C4-2B (cell line): Measurements from ENCODE around the gene CSNK2A1.
A peak's percentile ranks its signal among the peaks of the same experiment; 100 is the strongest.
"Not testable (repeated sequence)": the region's sequence is repeated elsewhere in the genome, so short reads cannot be mapped to it uniquely, and the experiment has no call there.

ENCODE experiments used
- H3K27ac ChIP-seq: fragments of 450-650 bp; 2 replicates; pipeline ENCODE4 v1.5.1; 2017
- ZFX ChIP-seq: fragments of 450-650 bp; IDR thresholded peaks from 2 replicates; pipeline ENCODE4 v1.6.1; 2017
- TF ChIP-seq, protein P1 (sequence below): fragments of 450-650 bp; conservative IDR thresholded peaks from 2 replicates; pipeline ENCODE4 v1.5.1; 2017; ENCODE audit warnings: mild to moderate bottlenecking

CSNK2A1 gene

DNA sequence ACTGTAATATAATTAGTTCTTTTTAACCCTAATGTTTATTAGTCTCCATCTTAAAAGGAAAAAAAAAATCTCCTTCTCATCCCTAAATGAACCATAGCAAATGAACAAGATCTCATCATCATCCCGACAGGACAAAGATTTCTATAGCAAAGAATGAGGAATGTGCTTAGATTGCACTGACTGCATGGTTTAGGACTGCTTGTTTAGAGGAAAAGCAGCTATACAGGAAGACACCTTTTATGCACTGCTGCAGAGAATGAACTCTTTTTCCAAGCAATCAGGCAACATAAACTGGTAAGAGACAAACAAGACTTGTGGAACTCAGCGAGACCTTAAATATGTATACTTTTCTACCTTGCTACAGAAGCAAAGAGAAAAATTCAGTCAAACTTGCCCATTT is 26.8 kb downstream of the CSNK2A1 start:
- no peak overlapping the region for H3K27ac ChIP-seq
- TF ChIP-seq ZFX, result no peak
- TF ChIP-seq, protein P1, sequence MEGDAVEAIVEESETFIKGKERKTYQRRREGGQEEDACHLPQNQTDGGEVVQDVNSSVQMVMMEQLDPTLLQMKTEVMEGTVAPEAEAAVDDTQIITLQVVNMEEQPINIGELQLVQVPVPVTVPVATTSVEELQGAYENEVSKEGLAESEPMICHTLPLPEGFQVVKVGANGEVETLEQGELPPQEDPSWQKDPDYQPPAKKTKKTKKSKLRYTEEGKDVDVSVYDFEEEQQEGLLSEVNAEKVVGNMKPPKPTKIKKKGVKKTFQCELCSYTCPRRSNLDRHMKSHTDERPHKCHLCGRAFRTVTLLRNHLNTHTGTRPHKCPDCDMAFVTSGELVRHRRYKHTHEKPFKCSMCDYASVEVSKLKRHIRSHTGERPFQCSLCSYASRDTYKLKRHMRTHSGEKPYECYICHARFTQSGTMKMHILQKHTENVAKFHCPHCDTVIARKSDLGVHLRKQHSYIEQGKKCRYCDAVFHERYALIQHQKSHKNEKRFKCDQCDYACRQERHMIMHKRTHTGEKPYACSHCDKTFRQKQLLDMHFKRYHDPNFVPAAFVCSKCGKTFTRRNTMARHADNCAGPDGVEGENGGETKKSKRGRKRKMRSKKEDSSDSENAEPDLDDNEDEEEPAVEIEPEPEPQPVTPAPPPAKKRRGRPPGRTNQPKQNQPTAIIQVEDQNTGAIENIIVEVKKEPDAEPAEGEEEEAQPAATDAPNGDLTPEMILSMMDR, result no peak

DNA sequence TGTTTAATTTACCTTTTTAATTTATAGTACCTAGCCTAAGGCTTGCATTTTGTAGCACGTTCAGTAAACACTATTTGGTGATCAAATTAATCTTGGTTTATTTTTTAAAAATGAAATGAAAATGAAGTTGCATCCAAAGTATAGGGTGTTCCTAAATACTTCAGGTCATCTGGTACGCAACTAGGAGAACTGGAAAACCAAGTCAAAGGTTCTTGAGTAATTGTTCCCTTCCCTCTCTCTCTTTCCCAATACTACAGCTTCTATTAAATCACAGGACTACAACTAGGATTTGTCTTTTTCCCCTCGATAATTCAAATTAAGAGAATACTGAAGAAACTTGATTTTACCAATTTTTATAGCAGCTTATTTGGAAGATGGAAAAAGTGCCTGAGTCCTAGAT is 27.9 kb downstream of the CSNK2A1 start:
- TF ChIP-seq ZFX, result no peak
- TF ChIP-seq, protein P1, result no peak
- H3K27ac ChIP-seq, result no peak overlapping the region

DNA sequence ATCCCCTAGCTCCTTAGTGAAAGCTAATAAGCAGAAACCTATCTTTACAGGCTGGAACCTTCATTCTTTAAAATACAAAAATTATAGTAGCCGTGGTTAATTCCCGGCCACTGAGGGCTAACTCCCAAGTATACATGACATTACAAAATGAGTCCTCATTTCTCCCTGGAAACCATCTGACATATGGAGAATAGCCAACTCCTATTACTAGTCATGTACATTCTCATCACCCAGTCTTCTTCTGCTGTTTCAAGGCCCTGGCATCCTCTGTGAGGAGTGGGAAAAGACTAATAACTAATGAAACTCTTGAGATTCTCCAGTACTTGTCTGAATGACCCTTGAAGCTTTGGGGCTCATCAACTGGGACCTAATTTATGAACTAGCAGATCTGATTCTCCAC is 30.2 kb downstream of the CSNK2A1 start:
- TF ChIP-seq ZFX, result no peak
- TF ChIP-seq, protein P1, result no peak
- H3K27ac ChIP-seq, result no peak overlapping the region

DNA sequence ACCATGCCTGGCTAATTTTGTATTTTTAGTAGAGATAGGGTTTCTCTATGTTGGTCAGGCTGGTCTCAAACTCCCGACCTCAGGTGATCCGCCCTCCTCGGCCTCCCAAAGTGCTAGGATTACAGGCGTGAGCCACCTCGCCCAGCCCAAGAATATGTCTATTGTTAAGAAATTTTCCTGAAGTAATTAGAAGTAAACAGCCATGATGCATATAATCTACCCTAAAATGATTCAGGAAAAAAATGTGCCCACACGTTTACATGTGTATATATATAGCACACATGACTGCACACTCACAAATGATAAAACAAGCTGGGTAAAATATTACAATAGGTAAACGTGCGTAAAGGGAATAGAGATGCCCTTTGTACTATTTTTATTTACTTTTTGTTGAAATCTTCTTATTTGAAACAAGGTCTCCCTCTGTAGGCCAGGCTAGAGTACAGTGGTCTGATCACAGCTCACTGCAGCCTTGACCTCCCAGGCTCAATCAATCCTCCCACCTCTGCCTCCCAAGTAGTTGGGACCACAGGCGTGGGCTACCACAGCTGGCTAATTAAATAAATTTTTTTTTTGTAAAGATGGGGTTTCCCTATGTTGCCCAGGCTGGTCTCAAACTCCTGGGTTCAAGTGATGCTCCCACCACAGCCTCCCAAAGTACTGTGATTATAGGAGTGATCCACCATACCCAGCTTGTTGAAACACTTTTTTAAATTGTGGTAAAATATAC is 33.1 kb downstream of the CSNK2A1 start:
- H3K27ac ChIP-seq, result not testable (repeated sequence)

DNA sequence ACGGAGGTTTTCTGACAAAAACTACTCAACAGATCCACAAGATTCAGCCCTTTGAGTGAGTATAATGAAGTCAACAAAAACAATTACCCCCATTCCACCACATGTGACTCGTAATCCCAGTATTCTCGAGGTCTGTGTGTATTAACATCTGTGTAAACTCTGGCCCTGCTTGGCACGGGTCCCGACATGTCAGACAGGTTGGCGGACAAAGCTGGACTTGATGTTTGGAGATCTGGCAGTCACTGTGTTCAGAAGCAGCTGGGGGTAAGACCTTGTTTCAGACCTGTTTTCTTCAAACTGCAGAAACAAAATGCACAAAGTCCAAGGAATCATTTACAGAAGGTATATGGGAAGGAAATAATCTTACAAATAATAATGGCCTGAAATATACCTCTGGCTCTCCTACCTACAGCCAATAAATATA is 35.2 kb downstream of the CSNK2A1 start:
- not testable (repeated sequence) for H3K27ac ChIP-seq

More for the DNA sequence above, 33.1 kb downstream of the CSNK2A1 start:
- TF ChIP-seq, protein P1, result peak; percentile 11

DNA sequence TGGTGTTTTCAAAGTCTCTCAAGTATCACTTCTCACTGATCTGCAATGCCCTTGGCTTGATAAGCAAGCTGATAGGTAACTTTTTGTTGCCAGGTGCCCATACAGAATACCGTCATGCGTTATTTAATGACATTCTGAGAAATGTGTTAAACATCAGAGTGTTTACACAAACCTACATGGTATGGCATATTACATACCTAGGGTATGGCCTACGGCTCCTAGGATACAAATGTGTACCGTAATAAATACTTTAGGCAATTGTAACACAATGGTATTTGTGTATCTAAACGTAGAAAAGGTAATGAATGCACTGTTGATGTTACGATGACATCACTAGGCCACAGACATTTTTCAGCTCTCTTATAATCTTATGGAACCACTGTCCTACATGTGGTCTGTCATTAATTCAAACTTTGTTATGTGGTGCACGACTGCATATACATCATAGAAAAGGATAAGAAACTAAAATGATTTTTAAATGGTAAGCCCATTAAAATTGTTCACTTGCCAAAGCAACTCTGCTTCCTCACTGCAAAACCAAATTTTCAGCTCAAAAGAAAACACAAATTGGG is 35.7 kb downstream of the CSNK2A1 start:
- no peak overlapping the region for H3K27ac ChIP-seq
- no peak for TF ChIP-seq ZFX
- TF ChIP-seq, protein P1, result no peak

DNA sequence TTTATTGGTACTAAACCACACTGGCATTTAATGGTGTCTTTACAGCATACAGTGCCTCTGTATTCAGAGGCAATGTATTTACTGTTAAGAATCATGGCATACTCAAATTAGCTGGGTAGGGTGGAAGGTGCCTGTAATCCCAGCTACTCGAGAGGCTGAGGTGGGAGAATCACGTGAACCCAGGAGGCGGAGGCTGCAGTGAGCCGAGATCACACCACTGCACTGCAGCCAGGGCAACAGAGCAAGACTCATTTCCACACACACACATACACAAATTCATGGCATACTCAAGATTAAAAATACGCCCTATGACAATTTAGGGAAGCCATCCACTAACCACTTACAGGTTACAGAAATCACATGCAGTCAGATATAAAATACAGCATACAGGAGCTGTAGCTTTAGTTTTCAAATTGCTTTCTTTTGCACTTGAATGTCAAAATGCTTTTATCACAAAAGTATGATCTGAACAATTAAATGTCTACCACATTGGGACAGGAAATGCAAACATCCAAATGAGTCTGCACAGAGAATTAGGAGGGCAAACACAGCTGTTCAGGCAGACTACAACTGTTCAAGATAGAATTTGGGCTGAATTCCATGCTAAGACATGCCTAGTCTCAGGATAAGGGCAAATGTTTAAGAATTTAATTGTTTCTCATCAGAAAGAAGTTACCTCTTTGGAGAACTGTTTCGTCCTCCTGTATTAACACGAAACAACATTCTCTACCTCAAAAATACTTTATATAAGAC is 36.4 kb downstream of the CSNK2A1 start:
- H3K27ac ChIP-seq, result no peak overlapping the region
- TF ChIP-seq, protein P1, result no peak
- no peak for TF ChIP-seq ZFX
